GM21447 (cell line): ENCODE data around the gene CAPN5.
A peak's percentile ranks its signal among the peaks of the same experiment; 100 is the strongest.
"Not testable (repeated sequence)": the region's sequence is repeated elsewhere in the genome, so short reads cannot be mapped to it uniquely, and the experiment has no call there.

Experiments
- ATAC-seq: cut with Tn5 transposase; IDR thresholded peaks from one replicate; pipeline ENCODE4 v1.9.1; 2021; ENCODE audit not compliant: unreplicated experiment

CAPN5 gene

DNA sequence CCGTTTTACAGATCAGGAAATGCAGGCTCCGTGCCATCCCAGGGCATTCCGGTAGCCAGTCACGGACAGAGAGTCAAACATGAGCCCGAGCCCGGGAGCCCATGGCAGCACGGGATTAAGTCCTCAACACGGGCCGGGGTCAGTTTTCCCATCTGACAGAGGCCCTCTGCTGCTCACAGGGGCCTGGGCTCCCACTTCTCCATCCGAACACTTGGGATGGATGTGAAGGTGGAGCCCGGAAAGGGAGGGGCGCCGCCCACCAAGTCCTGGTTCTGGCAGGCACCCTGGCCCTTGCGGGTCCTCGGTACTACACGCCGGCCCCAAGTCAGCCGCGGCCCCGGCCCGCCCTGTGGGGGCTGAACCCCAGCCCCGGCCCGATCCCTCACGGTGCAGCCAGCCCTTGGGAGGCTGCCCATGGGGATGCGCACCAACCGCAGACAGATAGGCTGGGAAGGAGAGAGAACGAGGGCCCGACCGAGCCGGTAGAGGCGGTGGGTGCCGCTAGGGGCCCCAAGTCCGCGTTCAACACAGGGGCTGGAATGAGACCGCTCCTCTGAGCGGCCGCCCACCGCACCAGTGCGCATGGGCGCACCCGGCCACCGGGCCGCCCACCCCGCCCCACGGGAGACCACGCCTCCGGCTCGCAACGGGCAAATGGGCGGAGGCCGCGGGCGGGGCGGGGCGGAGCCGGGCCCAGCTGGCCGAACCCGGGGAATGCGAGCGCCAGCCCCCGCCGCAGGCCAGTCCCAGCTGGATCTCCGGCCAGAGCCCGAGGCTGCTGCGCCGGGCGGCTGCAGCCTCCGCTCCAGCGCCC is at the start of gene CAPN5:
Gene CAPN5 (plus strand): TSS at position 743 of the 814 bp plus-strand sequence. CDS start 17,916 bp downstream, outside the sequence.
- ATAC-seq = peak; percentile 89

DNA sequence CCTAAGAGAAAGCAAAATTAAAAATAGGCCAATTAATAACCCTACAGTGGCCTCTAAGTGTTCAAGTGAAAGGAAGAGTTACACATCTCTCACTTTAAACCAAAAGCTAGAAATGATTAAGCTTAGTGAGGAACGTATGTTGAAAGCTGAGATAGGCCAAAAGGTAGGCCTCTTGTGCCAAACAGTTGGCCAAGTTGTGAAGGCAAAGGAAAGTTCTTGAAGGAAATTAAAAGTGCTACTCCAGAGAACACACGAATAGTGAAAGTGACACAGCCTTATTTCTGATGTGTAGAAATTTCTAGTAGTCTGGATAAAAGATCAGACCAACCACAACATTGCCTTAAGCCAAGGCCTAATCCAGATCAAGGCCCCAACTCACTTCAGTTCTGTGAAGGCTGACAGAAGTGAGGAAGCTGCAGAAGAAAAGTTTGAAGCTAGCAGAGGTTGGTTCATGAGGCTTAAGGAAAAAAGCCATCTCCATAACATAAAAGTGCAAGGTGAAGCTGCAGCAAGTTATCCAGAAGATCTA is 48.3 kb upstream of the CAPN5 start:
- ATAC-seq = not testable (repeated sequence)

DNA sequence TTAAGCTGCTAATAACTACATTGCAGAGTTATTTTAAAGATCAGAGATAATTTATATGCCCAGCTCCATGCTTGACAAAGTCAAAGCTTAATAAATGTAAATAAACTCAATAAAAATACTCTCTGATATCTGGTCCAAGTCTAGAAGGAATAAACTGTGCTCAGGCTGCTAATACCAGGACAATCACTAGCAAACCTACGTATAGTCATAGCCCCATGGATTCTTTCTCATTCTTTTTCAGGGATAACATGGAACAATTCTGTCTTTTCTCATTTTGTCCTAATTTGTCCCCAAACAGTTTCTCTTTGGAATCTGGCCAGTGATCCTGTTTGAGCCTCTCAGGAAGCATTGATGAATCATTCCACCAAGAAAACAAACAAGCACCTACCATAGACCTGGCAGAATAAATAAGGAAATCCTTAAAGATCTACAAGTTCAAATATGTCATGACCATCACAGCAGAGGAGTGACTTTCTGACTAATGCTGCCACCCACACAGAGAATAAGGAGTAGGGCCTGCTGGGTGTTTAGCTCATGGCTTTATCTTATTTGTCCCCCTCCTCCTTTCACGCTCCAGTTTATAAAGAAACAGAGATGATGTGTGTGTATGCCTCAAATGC is 46.7 kb upstream of the CAPN5 start:
- no peak for ATAC-seq

DNA sequence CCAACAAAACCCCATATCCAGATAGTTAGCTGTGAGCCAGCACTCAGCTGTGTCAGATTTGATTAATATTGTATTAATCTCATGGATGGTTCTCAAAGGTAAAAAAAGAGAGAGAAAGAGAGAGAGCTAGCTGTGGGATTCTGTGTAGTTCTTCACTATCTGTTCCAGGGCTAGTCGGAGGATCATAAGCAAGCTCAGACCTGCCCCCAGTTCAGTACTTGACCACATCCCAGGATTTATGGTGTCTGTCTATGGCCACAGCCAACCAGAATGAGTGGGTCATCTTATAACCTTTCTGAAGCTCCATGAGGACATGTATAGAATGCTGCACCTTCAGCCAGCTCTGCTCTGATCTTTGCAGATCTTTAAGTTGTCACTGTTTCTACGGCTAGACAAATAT is 46.0 kb upstream of the CAPN5 start:
- ATAC-seq = no peak

DNA sequence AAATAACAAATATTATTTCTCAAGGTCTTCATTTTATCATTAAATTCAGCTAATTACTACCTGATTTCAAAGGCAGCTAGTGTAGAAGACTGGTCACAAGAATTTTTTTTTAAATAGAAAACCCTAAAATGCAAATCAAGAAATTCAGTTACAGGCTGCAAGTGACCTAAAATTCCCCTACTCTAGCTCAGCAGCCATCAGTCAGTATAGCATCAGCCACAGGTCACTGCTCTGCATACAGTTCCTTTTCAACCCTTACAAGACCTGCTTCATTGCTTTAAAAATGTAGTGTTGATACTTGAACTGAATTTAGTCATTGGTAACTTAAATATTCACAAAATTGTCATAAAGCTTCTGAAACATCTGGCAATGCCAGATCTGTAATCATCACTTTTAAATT is 42.0 kb upstream of the CAPN5 start:
- no peak for ATAC-seq

DNA sequence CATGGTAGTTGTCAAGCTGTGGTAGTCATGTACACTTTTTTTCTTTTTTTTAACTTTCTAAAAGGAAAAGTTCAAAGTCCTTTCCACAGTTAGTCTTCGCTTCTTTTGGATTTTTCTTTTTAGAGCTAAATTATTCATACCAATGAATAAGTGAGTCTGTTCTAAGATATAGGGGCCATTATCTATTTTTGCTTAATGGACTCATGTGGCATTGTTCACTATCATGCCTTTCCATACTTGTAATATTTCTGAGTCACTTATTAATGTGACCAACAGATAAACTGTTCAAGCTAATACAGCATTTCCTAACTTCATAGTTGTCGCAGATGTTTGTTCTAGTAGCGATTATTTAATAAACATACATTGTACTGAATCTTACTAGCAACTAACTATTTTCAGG is 40.5 kb upstream of the CAPN5 start:
- no peak for ATAC-seq

DNA sequence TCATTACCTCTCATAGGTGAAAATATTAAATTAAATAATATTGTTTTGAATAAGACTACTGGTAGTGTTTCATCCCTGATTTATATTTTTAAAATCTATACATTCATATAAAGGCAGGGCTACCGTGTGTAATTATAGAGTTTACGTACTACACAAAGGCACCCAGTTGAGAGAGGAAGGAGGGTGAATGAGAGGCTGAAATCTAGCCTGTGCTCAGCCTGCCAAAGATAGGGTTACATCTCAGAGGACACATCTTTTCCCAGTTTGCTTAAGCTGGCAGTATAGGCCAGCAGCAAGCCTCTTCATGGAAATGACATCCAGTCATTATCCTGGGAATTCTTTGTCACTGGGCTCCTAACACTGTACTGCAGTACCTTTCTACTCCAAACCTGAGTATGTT is 40.0 kb upstream of the CAPN5 start:
- ATAC-seq = no peak

DNA sequence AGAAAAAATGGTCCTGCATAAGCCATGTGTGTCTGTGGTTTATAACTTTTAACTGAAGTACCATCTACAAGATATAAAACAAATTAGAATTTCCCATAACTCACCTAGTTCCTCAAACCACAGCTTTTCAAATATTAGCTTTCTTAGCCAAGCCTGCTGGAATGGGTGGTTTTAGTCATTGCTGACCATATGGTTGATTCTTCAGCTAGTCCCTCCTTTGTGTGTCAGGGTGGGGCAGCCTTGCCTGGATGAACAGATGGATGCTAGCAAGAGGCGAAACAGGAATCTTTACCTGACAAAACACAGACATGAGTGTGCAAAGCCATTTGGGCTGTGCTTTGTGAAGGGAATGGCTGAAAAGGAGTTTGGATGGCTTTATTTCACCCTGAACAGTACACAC is 39.5 kb upstream of the CAPN5 start:
- no peak for ATAC-seq

DNA sequence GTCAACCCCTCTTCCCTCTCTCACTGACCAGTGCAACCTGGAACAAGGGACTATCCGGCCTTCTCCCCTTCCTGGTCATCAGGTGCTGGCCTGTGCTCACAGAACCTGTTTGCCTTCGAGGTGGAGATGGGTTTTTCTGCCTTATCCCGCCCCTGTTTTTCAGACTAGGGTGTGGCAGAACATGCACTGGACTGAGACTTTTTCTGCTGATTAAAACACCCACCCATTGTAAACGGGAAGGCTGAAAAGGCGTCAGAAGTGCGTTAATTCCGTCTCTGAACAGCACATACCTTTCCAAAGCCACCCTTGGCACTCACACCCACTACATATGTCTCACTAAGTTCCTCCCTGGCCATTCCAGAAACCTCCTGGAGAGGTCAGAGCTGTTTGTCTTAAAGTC is 36.9 kb upstream of the CAPN5 start:
- no peak for ATAC-seq

DNA sequence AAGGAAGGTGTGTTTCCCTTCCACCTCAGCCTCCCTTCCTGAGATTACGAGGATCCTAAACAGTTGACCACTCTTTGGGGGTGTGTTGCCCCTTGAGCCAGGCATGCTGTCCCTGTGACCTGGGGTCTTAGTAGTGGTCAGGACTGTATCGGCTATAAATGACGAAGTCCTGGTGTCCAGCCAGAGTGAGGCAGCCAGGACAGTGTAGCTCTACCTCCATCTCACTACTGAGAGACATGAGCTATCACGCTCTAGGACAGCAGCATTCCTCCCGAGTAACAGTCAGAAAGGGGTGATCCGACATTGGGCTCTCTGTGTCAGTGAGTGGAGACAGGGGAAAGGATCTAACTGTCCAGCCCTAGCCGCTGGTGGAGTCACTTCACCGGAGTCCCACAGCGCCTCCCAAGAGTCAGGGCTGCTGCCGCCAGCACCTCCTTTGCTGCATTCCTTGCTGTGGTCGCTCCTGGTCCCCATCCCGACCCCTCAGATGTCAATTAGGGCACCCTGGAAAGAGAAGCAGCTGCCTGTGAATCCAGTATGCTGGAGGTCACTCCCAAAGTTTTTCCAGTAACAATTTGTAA is 35.8 kb upstream of the CAPN5 start:
- ATAC-seq = no peak

DNA sequence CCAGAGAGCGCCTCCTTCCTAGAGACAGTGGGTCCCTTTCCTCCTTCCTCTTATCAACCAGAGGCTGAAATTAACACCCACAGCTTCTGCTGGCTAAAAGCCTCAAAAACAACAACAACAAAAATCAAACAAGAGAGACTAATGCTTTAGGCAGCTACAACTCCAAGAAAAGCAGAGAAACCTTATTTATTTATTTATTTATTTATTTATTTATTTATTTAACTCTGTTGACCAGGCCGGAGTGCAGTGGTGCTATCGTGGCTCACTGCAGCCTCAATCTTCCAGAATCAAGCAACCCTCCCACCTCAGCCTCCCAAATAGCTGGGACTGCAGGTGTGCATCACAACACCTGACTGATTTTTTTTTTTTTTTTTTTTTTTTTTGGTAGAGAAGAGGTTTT is 35.2 kb upstream of the CAPN5 start:
- ATAC-seq = no peak

DNA sequence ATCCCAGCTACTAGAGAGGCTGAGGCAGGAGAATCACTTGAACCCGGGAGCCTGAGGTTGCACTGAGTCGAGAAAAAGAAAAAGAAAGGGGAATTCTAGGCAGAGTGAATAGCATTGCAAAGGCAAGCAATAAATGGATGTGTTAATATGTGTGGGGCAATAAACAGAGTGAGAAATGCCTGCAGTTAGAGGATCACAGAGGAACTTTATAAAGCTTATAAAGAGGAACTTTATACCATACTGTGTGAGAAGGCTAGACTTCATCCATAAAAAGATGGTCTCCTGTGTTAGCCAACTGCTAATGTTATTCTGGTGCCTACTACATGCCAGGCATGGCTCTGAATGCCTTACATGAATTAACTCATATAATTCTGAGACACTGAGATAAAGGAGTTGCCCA is 31.7 kb upstream of the CAPN5 start:
- ATAC-seq = no peak

DNA sequence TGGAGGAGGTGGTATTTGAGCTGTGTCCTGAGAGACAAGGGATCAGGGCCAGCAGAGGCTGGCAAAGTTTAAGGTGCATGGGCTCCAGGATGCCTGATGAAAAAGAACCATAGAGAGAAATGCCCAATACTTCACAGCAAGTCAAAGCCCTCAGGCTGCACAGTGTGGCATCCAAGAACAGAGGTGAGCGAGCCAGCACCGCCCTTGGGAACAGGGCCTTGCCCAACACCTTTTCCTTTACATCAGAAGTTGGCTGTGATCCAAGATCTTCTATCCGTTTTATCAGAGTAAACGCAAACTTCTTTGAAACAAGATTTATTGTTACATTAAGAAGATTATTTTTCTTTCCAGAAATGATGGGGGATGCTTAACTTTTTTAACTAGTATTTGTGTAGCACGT is 31.2 kb upstream of the CAPN5 start:
- ATAC-seq = no peak

DNA sequence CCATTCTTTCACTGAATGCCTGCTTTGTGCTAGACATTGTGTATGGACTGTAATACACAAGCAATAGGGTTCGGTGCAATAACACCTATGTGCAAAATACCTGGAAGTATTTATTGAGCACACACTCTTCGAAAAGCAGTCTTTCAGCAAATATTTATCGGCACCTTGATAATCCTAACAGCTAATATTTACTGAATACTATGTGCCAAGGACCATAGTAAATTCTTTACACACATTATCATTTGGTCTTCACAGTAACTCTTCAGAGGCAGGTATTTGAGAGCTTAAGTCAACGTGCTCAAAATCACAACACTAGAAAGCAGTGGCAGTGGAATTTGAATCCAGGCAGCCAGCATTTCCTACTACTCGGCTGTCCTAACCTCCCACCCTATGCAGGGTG is 30.4 kb upstream of the CAPN5 start:
- no peak for ATAC-seq

DNA sequence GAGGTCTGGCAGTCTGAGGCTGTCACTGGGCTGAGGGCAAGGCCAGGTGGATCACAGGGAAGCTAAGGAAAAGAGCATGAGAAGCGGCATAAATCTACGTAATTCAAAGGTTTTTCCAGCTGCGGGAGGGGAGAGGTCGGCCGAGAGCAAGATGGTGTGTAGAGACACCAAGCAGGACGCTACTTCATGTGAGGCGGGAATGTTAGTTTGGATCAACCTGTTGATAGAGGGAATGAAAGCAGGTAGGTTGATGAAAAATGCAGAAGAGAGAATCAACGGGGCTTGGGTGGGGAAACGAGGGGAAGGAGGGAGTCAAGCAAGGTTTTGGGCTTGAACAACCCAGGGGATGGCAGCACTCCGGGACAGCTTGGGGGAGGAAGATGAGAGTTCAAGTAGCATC is 29.7 kb upstream of the CAPN5 start:
- no peak for ATAC-seq

DNA sequence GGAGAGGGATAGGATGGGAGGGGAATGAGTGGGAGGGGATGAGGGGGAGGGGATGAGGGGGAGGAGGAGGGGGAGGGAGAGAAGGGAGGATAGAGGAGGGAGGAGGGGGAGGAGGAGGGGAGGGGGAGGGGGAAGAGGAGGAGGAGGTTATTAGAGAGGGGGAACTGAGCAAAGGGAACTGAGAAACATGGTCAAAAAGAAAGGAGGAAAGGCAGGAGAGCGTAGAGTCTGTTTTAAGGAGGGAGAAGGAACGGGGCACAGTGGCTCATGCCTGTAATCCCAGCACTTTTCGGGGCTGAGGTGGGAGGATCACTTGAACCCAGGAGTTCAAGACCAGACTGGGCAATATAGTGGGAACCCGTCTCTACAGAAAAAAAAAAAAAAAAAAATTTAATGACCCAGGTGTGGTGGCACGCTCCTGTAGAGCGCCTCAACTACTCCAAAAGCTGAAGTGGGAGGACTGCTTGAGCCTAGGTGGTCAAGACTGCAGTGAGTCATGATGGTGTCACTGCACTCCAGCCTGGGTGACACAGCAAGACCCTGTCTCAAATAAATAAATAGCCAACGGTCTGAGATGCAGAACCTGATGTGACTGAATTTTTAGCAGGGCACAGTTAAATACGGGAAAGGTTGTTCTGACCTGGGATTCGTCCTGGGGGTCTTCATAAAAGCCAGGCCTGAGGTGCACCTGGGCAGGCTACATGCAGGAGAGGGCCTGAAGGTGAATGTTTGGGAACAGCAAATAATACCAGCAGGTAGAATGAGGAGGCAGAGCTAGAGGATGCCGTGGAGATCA is 28.5 kb upstream of the CAPN5 start:
- no peak for ATAC-seq

DNA sequence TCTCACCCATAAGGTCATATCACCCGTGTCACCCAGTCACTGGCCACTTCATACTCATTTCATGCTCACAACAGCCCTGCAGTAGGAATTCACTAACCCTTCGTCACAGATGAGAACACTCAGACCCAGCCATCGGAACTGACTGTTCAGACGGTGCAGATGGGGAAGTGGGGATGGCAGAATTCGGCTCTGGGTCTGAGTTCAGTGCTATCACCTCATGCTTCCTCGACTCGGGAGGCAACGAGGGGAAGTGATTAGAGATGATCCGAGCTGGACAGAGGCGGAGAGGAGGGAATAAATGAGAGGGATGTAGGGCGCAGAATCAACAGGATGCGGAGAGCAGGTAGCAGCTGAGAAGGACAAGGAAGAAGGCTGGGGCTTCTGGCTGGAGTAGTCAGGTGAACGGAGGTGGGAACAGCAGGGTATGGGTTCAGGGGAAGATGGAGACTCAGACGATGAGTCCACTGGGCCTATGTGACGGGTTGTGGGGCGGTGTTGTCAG is 27.9 kb upstream of the CAPN5 start:
- no peak for ATAC-seq

DNA sequence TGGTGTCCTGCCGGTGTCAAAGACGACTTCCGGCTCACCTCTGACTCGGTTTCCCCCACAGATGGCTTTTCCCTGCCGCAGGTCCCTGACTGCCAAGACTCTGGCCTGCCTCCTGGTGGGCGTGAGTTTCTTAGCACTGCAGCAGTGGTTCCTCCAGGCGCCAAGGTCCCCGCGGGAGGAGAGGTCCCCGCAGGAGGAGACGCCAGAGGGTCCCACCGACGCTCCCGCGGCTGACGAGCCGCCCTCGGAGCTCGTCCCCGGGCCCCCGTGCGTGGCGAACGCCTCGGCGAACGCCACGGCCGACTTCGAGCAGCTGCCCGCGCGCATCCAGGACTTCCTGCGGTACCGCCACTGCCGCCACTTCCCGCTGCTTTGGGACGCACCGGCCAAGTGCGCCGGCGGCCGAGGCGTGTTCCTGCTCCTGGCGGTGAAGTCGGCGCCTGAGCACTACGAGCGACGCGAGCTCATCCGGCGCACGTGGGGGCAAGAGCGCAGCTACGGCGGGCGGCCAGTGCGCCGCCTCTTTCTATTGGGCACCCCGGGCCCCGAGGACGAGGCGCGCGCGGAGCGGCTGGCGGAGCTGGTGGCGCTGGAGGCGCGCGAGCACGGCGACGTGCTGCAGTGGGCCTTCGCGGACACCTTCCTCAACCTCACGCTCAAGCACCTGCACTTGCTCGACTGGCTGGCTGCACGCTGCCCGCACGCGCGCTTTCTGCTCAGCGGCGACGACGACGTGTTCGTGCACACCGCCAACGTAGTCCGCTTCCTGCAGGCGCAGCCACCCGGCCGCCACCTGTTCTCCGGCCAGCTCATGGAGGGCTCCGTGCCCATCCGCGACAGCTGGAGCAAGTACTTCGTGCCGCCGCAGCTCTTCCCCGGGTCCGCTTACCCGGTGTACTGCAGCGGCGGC is 27.0 kb upstream of the CAPN5 start:
- no peak for ATAC-seq

DNA sequence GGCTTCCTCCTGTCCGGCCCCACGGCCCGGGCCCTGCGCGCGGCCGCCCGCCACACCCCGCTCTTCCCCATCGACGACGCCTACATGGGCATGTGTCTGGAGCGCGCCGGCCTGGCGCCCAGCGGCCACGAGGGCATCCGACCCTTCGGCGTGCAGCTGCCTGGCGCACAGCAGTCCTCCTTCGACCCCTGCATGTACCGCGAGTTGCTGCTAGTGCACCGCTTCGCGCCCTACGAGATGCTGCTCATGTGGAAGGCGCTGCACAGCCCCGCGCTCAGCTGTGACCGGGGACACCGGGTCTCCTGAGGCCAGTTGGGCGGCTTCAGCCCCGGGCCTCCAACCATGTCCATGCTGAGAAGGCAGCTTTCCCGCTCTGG is 26.4 kb upstream of the CAPN5 start:
- no peak for ATAC-seq

DNA sequence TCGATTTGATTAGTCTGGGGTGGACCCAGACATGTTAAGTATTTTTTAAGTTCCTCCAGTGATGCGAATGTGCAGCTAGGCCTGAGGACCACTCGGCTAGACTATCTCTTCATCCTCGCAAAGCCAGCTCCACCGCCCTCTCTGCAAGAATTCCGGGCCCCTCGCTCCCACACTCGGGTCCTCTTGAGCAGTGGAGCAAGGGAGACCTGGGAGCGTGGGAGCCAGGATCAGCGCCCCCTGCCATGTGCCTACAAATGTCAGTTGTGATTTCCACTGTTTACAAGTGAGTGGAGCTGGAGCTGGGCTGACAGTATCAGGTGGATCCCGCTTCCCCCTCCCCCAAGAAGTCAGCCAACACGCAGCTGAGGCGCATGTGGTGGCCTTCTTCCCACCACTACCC is 25.9 kb upstream of the CAPN5 start:
- no peak for ATAC-seq
